ENCODE results near the gene CHRNG.

GRCh38 chr2:232522623-232523401, 16.7 kb upstream of the CHRNG start:
- no peak for TF ChIP-seq TAF1 (IDR thresholded peaks at IDR 0.05; ENCODE audit: low read depth)
- TF ChIP-seq EP300 (IDR thresholded peaks at IDR 0.05; ENCODE audit: borderline replicate concordance): no peak
- no peak for TF ChIP-seq EGR1 (IDR thresholded peaks at IDR 0.05)
- no peak for TF ChIP-seq NFIC (IDR thresholded peaks at IDR 0.05)
- TF ChIP-seq FOXM1 (IDR thresholded peaks at IDR 0.05; ENCODE audit: borderline replicate concordance, low read depth): no peak
- TF ChIP-seq REST (IDR thresholded peaks at IDR 0.05; ENCODE audit: low read depth): no peak
- TF ChIP-seq YY1 (IDR thresholded peaks at IDR 0.05; ENCODE audit: low read depth): no peak
- no peak for TF ChIP-seq CEBPB (IDR thresholded peaks at IDR 0.05)
- no peak for TF ChIP-seq RAD21 (IDR thresholded peaks at IDR 0.05; ENCODE audit: low read depth)
- TF ChIP-seq CREB1 (IDR thresholded peaks at IDR 0.05; ENCODE audit: low read depth): no peak
- no peak for TF ChIP-seq MAX (IDR thresholded peaks at IDR 0.05)
- TF ChIP-seq USF1 (IDR thresholded peaks at IDR 0.05): no peak
